Mesendoderm (in vitro differentiated cells): ENCODE measurements around the gene TRAPPC3L.
A peak's percentile ranks its signal among the peaks of the same experiment; 100 is the strongest.

Experiments used
- DNase-seq: peaks from one replicate; pipeline ENCODE4 v3.0.0; 2013
- H2AK5ac ChIP-seq: 2 replicates; pipeline ENCODE4 v1.6.1; 2013; ENCODE audit warnings: low read length, inconsistent platforms
- H2BK120ac ChIP-seq: 2 replicates; pipeline ENCODE4 v1.6.1; 2013; ENCODE audit warnings: low read depth, mild to moderate bottlenecking, low read length, moderate library complexity, mixed read lengths
- H2BK15ac ChIP-seq: replicated peaks from 2 replicates; pipeline ENCODE4 v1.6.1; 2013; ENCODE audit warnings: low read depth, mild to moderate bottlenecking, moderate library complexity
- H2BK5ac ChIP-seq: 2 replicates; pipeline ENCODE4 v1.6.1; 2013; ENCODE audit warnings: low read length, inconsistent platforms
- H3K18ac ChIP-seq: 2 replicates; pipeline ENCODE4 v1.6.1; 2013; ENCODE audit warnings: mild to moderate bottlenecking, low read length, mixed read lengths
- H3K23ac ChIP-seq: one replicate; pipeline ENCODE4 v1.6.1; 2013; ENCODE audit warnings: low read length
- H3K27ac ChIP-seq: 2 replicates; pipeline ENCODE4 v1.5.1; 2013; ENCODE audit warnings: low read depth, mild to moderate bottlenecking, inconsistent platforms, low read length, moderate library complexity
- H3K27me3 ChIP-seq: 2 replicates; pipeline ENCODE4 v1.6.1; 2013; ENCODE audit warnings: low read length, control low read depth, mild to moderate bottlenecking, inconsistent platforms; ENCODE audit not compliant: insufficient read depth, poor library complexity
- H3K36me3 ChIP-seq: 2 replicates; pipeline ENCODE4 v1.6.1; 2013; ENCODE audit warnings: low read length, inconsistent platforms; ENCODE audit not compliant: control insufficient read depth, insufficient read depth
- H3K4ac ChIP-seq: one replicate; pipeline ENCODE4 v1.6.1; 2013; ENCODE audit warnings: low read depth, mild to moderate bottlenecking, low read length, moderate library complexity
- H3K4me1 ChIP-seq: 2 replicates; pipeline ENCODE4 v1.6.1; 2013; ENCODE audit warnings: low read depth, low read length, inconsistent platforms; ENCODE audit not compliant: control insufficient read depth
- H3K4me2 ChIP-seq: 2 replicates; pipeline ENCODE4 v1.6.1; 2013; ENCODE audit warnings: low read length
- H3K4me3 ChIP-seq: 2 replicates; pipeline ENCODE4 v1.5.1; 2013; ENCODE audit warnings: mild to moderate bottlenecking, low read length
- H3K56ac ChIP-seq: one replicate; pipeline ENCODE4 v1.6.1; 2013; ENCODE audit warnings: low read length
- H3K79me1 ChIP-seq: 2 replicates; pipeline ENCODE4 v1.6.1; 2013; ENCODE audit warnings: low read length, inconsistent platforms
- H3K79me2 ChIP-seq: 2 replicates; pipeline ENCODE4 v1.6.1; 2013; ENCODE audit warnings: mild to moderate bottlenecking, low read length; ENCODE audit not compliant: control insufficient read depth, insufficient read depth
- H3K9ac ChIP-seq: 2 replicates; pipeline ENCODE4 v1.6.1; 2013; ENCODE audit warnings: low read length, inconsistent platforms
- H4K5ac ChIP-seq: one replicate; pipeline ENCODE4 v1.6.1; 2013; ENCODE audit warnings: low read length
- H4K8ac ChIP-seq: one replicate; pipeline ENCODE4 v1.6.1; 2013; ENCODE audit warnings: low read depth, mild to moderate bottlenecking, control low read depth, low read length, moderate library complexity
- WGBS: extraction: QIAGEN DNeasy Blood & Tissue Kit; methylation state at CpG from one replicate; pipeline ENCODE4 v1.1.7; 2013; ENCODE audit warnings: low lambda C conversion rate, missing lambda C conversion rate; ENCODE audit not compliant: insufficient coverage; ENCODE audit errors: extremely low coverage; 5-methylcytosine and 5-hydroxymethylcytosine counted together

Gene TRAPPC3L

GRCh38 chr6:116562614-116563013, 17.1 kb upstream of the TRAPPC3L start:
- Histone ChIP-seq H3K79me1 (no peaks in the 10 kb centered on the region), H2BK15ac (no peak overlapping the region), H3K79me2 (no peaks in the 10 kb centered on the region), H3K36me3 (no peaks in the 10 kb centered on the region), H3K4ac (no peak overlapping the region), H2BK5ac (no peak overlapping the region), H2AK5ac (no peak overlapping the region), H3K4me3 (no peak overlapping the region), H4K8ac (no peak overlapping the region), H4K5ac (no peak overlapping the region), H3K56ac (no peak overlapping the region), H3K18ac (no peak overlapping the region), H3K27ac (no peak overlapping the region), H3K4me2 (no peak overlapping the region), H3K27me3 (no peaks in the 10 kb centered on the region), H2BK120ac (no peak overlapping the region), H3K9ac (no peak overlapping the region), H3K23ac (no peak overlapping the region), H3K4me1 (no peaks in the 10 kb centered on the region)
- peak; percentile 19 for DNase-seq
- WGBS = no CpG with 5 or more reads among the region's 3 CpGs

- Histone ChIP-seq H3K27ac (no peak overlapping the region), H2AK5ac (no peak overlapping the region), H2BK5ac (no peak overlapping the region), H3K79me2 (no peaks in the 10 kb centered on the region), H3K9ac (no peak overlapping the region), H3K4me2 (no peak overlapping the region), H3K4me1 (no peaks in the 10 kb centered on the region), H3K79me1 (no peaks in the 10 kb centered on the region), H3K4me3 (no peak overlapping the region), H2BK120ac (no peak overlapping the region), H3K27me3 (no peaks in the 10 kb centered on the region), H2BK15ac (no peak overlapping the region), H3K4ac (no peak overlapping the region), H3K23ac (no peak overlapping the region), H4K5ac (no peak overlapping the region), H3K36me3 (no peaks in the 10 kb centered on the region), H3K18ac (no peak overlapping the region), H4K8ac (no peak overlapping the region), H3K56ac (no peak overlapping the region)
- no CpG with 5 or more reads among the region's 4 CpGs for WGBS
- no peak for DNase-seq
These were observed 16.5 kb upstream of the TRAPPC3L start for GRCh38 chr6:116562019-116562403.

GRCh38 chr6:116561377-116562018, 16.0 kb upstream of the TRAPPC3L start:
- Histone ChIP-seq H3K27me3 (no peaks in the 10 kb centered on the region), H3K56ac (peak overlapping the region; percentile 74), H3K18ac (no peak overlapping the region), H3K4me1 (no peaks in the 10 kb centered on the region), H3K79me1 (no peaks in the 10 kb centered on the region), H3K79me2 (no peaks in the 10 kb centered on the region), H4K5ac (no peak overlapping the region), H2BK120ac (no peak overlapping the region), H3K4me3 (no peak overlapping the region), H3K4me2 (no peak overlapping the region), H3K4ac (no peak overlapping the region), H3K27ac (no peak overlapping the region), H3K9ac (peak overlapping the region; percentile 45), H4K8ac (no peak overlapping the region), H2BK15ac (no peak overlapping the region), H3K36me3 (no peaks in the 10 kb centered on the region), H3K23ac (no peak overlapping the region), H2BK5ac (no peak overlapping the region), H2AK5ac (no peak overlapping the region)
- WGBS = no CpG with 5 or more reads among the region's 9 CpGs
- peak; percentile 64 for DNase-seq

GRCh38 chr6:116560130-116560529, 14.6 kb upstream of the TRAPPC3L start:
- H3K56ac ChIP-seq = no peak overlapping the region
- H3K36me3 ChIP-seq = no peaks in the 10 kb centered on the region
- H3K4ac ChIP-seq = no peak overlapping the region
- no peaks in the 10 kb centered on the region for H3K79me1 ChIP-seq
- no peak overlapping the region for H3K4me3 ChIP-seq
- no peak overlapping the region for H3K18ac ChIP-seq
- no peak overlapping the region for H3K9ac ChIP-seq
- no peak overlapping the region for H3K27ac ChIP-seq
- no peaks in the 10 kb centered on the region for H3K27me3 ChIP-seq
- no peak overlapping the region for H3K23ac ChIP-seq
- H4K5ac ChIP-seq = no peak overlapping the region
- H2BK15ac ChIP-seq = no peak overlapping the region
- no peak overlapping the region for H2BK5ac ChIP-seq
- no peak overlapping the region for H3K4me2 ChIP-seq
- no peak overlapping the region for H4K8ac ChIP-seq
- DNase-seq = no peak
- no CpG with 5 or more reads among the region's 2 CpGs for WGBS
- no peaks in the 10 kb centered on the region for H3K4me1 ChIP-seq
- H2AK5ac ChIP-seq = no peak overlapping the region
- no peaks in the 10 kb centered on the region for H3K79me2 ChIP-seq
- no peak overlapping the region for H2BK120ac ChIP-seq

- no peak overlapping the region for H2BK15ac ChIP-seq
- no peak overlapping the region for H3K4ac ChIP-seq
- H3K36me3 ChIP-seq = no peaks in the 10 kb centered on the region
- no peak overlapping the region for H2BK5ac ChIP-seq
- no peaks in the 10 kb centered on the region for H3K79me2 ChIP-seq
- H3K23ac ChIP-seq = no peak overlapping the region
- H4K8ac ChIP-seq = no peak overlapping the region
- H3K4me1 ChIP-seq = no peaks in the 10 kb centered on the region
- no peak overlapping the region for H3K18ac ChIP-seq
- H3K9ac ChIP-seq = no peak overlapping the region
- H2BK120ac ChIP-seq = no peak overlapping the region
- H3K4me2 ChIP-seq = no peak overlapping the region
- no peak overlapping the region for H3K27ac ChIP-seq
- H3K4me3 ChIP-seq = no peak overlapping the region
- H3K79me1 ChIP-seq = no peaks in the 10 kb centered on the region
- no peak overlapping the region for H4K5ac ChIP-seq
- no peak for DNase-seq
- no peak overlapping the region for H2AK5ac ChIP-seq
- no CpG with 5 or more reads among the region's 5 CpGs for WGBS
- no peaks in the 10 kb centered on the region for H3K27me3 ChIP-seq
- no peak overlapping the region for H3K56ac ChIP-seq
These were observed 12.4 kb upstream of the TRAPPC3L start for GRCh38 chr6:116557893-116558292.

GRCh38 chr6:116556814-116557415, 11.4 kb upstream of the TRAPPC3L start:
- no peak overlapping the region for H3K27ac ChIP-seq
- no peak overlapping the region for H3K4ac ChIP-seq
- H3K9ac ChIP-seq = no peak overlapping the region
- H2AK5ac ChIP-seq = no peak overlapping the region
- DNase-seq = no peak
- no peak overlapping the region for H4K8ac ChIP-seq
- H3K79me1 ChIP-seq = no peaks in the 10 kb centered on the region
- no peaks in the 10 kb centered on the region for H3K27me3 ChIP-seq
- H3K18ac ChIP-seq = no peak overlapping the region
- no peaks in the 10 kb centered on the region for H3K4me1 ChIP-seq
- no peak overlapping the region for H2BK15ac ChIP-seq
- no peaks in the 10 kb centered on the region for H3K36me3 ChIP-seq
- H3K23ac ChIP-seq = no peak overlapping the region
- no peak overlapping the region for H3K4me2 ChIP-seq
- no peak overlapping the region for H2BK5ac ChIP-seq
- H3K56ac ChIP-seq = no peak overlapping the region
- H3K4me3 ChIP-seq = no peak overlapping the region
- no peaks in the 10 kb centered on the region for H3K79me2 ChIP-seq
- no CpG with 5 or more reads among the region's 5 CpGs for WGBS
- no peak overlapping the region for H2BK120ac ChIP-seq
- H4K5ac ChIP-seq = no peak overlapping the region
